Measurements from ENCODE around the gene BIVM. TPM values are rescaled to one million over a fixed set of nuclear protein-coding genes. Genes with fewer than 3 reads are reported as not detected.

The BIVM gene
- polyA plus RNA-seq, 1 of the 3 experiments (the other 2 are of a cell fraction), result 8.8 TPM

GRCh38 chr13:102812611-102813287 lies 13.8 kb downstream of the BIVM start:
- Histone ChIP-seq H3K4me3 (ENCODE audit: low read depth in 2 of 2, low read length in 1 of 2) (no peak overlapping the region), H3K79me2 (ENCODE audit: insufficient read depth) (peaks cover 64% of the 10 kb centered on the region)

DNA sequence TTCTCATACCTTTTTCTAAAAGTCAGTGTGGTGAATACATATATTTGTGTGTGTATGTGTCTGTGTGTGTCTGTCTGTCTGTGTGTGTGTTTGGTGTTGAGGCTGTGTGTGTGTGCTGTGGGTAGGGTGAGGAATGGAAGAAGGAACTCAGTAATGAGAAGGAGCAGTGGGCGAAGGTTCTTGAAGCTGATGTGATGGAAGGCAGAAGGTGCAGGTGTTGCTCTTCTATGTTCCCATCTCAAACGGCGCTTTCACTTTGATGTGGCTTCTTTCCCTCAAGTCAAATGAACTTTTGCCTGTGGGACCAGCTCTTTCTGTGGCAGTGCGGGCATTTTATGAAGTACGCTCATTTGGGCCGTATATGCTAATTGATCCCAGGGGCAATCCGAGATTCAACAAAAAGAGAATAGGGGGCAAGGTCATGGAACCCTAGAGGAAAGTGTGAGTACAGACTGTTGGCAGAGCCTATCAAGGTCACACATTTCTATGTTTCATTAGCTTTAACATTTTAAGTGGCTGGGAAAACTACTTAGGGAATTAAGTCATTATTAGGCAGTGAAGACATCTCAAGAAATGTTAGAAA lies 15.2 kb downstream of the BIVM start:
- Histone ChIP-seq H3K9me2 (no peaks in the 10 kb centered on the region), H4K20me1 (ENCODE audit: insufficient read depth) (no peaks in the 10 kb centered on the region), H3K4me3 (ENCODE audit: low read depth in 2 of 2, low read length in 1 of 2) (no peak overlapping the region), H3K27me3 (ENCODE audit: insufficient read depth) (no peaks in the 10 kb centered on the region), H3K4me2 (no peak overlapping the region), H2AFZ (ENCODE audit: low read depth) (no peak overlapping the region), H3K9me3 (0 out of 2 replicates have a peak, but pooled peaks cover 5% of the 10 kb centered on the region), H3F3A (replicated peaks; ENCODE audit: insufficient read depth) (peaks cover 13% of the 10 kb centered on the region), H3K27ac (ENCODE audit: low read depth in 2 of 2, low read length in 1 of 2) (no peak overlapping the region), H3K79me2 (ENCODE audit: insufficient read depth) (peaks cover 64% of the 10 kb centered on the region), H3K36me3 (replicated peaks in 1 of 2; ENCODE audit: control insufficient read depth in 1 of 2, insufficient read depth in 2 of 2, low read length in 1 of 2) (peaks cover 23 to 31% of the 10 kb centered on the region in 2 experiments), H3K4me1 (ENCODE audit: control insufficient read depth in 1 of 2, insufficient read depth in 2 of 2, low read depth in 1 of 2, low read length in 1 of 2) (peaks cover 4 to 16% of the 10 kb centered on the region in 2 experiments; a peak in 3 of 4 replicates), H3K9ac (no peak overlapping the region)
- ChIA-PET POLR2A (no interaction called here), CTCF (interaction anchor here (2.4 kb wide), 1 partner anchor 14 kb away, joined by 10 read pairs; no protein-coding TSS in a partner anchor)
- DNase-seq, result no peak
- TF ChIP-seq FOXJ3 (CRISPR knock-in tag; IDR thresholded peaks at IDR 0.05) (no peak), FOSL2 (IDR thresholded peaks at IDR 0.05; ENCODE audit: borderline replicate concordance, low read depth) (no peak), SIN3A (IDR thresholded peaks at IDR 0.05; ENCODE audit: borderline replicate concordance, low read depth, low read length) (no peak), POLR2AphosphoS5 (IDR thresholded peaks at IDR 0.05; ENCODE audit: low read depth, low read length) (no peak), SMC3 (IDR thresholded peaks at IDR 0.05; ENCODE audit: low read depth, low read length) (no peak), TAF1 (IDR thresholded peaks at IDR 0.05; ENCODE audit: borderline replicate concordance, low read depth, low read length) (no peak), EZH2phosphoT487 (IDR thresholded peaks at IDR 0.05; ENCODE audit: borderline replicate concordance, low read depth) (no peak), YY1 (IDR thresholded peaks at IDR 0.05; ENCODE audit: low read depth) (no peak), IRF3 (IDR thresholded peaks at IDR 0.05; ENCODE audit: low read depth, low read length) (no peak), USF2 (IDR thresholded peaks at IDR 0.05; ENCODE audit: borderline replicate concordance, low read depth, low read length) (no peak)
- TF ChIP-seq, protein P1, sequence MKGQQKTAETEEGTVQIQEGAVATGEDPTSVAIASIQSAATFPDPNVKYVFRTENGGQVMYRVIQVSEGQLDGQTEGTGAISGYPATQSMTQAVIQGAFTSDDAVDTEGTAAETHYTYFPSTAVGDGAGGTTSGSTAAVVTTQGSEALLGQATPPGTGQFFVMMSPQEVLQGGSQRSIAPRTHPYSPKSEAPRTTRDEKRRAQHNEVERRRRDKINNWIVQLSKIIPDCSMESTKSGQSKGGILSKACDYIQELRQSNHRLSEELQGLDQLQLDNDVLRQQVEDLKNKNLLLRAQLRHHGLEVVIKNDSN (IDR thresholded peaks at IDR 0.05; ENCODE audit: borderline replicate concordance, low read depth), result no peak
- 95% methylated on average over 7 of the region's 7 CpGs for WGBS (ENCODE audit: low lambda C conversion rate)

More at GRCh38 chr13:102812611-102813287, 13.8 kb downstream of the BIVM start:
- H2AFZ ChIP-seq (ENCODE audit: low read depth), result no peak overlapping the region; the same call in 1 of the 2 replicates
- H3K36me3 ChIP-seq (replicated peaks in 1 of 2; ENCODE audit: control insufficient read depth in 1 of 2, insufficient read depth in 2 of 2, low read length in 1 of 2), result peaks cover 16 to 29% of the 10 kb centered on the region in 2 experiments
- H3K4me2 ChIP-seq, result no peak overlapping the region
- H4K20me1 ChIP-seq (ENCODE audit: insufficient read depth), result no peaks in the 10 kb centered on the region
- no peak for DNase-seq
- no peak overlapping the region for H3K9ac ChIP-seq
- ChIA-PET POLR2A (no interaction called here), CTCF (interaction anchor here (0.7 to 1.3 kb wide), 3 partner anchors 13 to 233 kb away, joined by 3 to 5 read pairs (median 3); no protein-coding TSS in a partner anchor)
- peak overlapping the region in 1 of 2 experiments; percentile 13; a peak in 2 of 4 replicates for H3K27ac ChIP-seq (ENCODE audit: low read depth in 2 of 2, low read length in 1 of 2)
- H3F3A ChIP-seq (replicated peaks; ENCODE audit: insufficient read depth), result peaks cover 13% of the 10 kb centered on the region
- TF ChIP-seq ELF1 (IDR thresholded peaks at IDR 0.05) (no peak), YY1 (IDR thresholded peaks at IDR 0.05; ENCODE audit: low read depth) (peak; percentile 40; the same call in 1 of the 2 replicates), RCOR1 (IDR thresholded peaks at IDR 0.05; ENCODE audit: low read length) (no peak), SMC3 (IDR thresholded peaks at IDR 0.05; ENCODE audit: low read depth, low read length) (no peak)
- peaks cover 4 to 16% of the 10 kb centered on the region in 2 experiments; a peak in 3 of 4 replicates for H3K4me1 ChIP-seq (ENCODE audit: control insufficient read depth in 1 of 2, insufficient read depth in 2 of 2, low read depth in 1 of 2, low read length in 1 of 2)
- H3K9me2 ChIP-seq, result no peaks in the 10 kb centered on the region
- no peaks in the 10 kb centered on the region for H3K27me3 ChIP-seq (ENCODE audit: insufficient read depth)
- 0 out of 2 replicates have a peak, but pooled peaks cover 5% of the 10 kb centered on the region for H3K9me3 ChIP-seq

All from SK-N-SH (cell line).